Measurements from ENCODE around the gene GRIP1. TPM values are rescaled to one million over a fixed set of nuclear protein-coding genes. Genes with fewer than 3 reads are reported as not detected.

GRIP1 gene
- total RNA-seq, 3 donors from 2014 or later (not counting 1 experiment from before 2014, with no cell fraction given), result 1.3 to 3.6 (median 1.7) TPM

- Mint-ChIP-seq H3K36me3 (no peaks in the 10 kb centered on the region), H3K4me1 (no peaks in the 10 kb centered on the region), H3K27ac (no peak overlapping the region), H3K4me3 (no peak overlapping the region), H3K27me3 (ENCODE audit: low read depth in 2 of 2) (no peaks in the 10 kb centered on the region), H3K9me3 (no peaks in the 10 kb centered on the region)
- 90% methylated on average over 6 of the region's 6 CpGs for WGBS (ENCODE audit: insufficient coverage)
- Histone ChIP-seq H3K4me3 (ENCODE audit: low read length) (no peak overlapping the region), H3K36me3 (ENCODE audit: control insufficient read depth, insufficient read depth, low read length) (no peaks in the 10 kb centered on the region), H3K27me3 (ENCODE audit: control insufficient read depth, insufficient read depth, low read length) (no peaks in the 10 kb centered on the region), H3K27ac (ENCODE audit: low read length) (no peak overlapping the region), H3K9me3 (ENCODE audit: control insufficient read depth, insufficient read depth, low read length) (no peaks in the 10 kb centered on the region), H3K4me1 (ENCODE audit: control insufficient read depth, insufficient read depth, low read length) (no peaks in the 10 kb centered on the region)
- intact Hi-C loops (cut with micrococcal nuclease), result no loop called here
- ATAC-seq (no peak), DNase-seq (no peak)
- TF ChIP-seq, protein P1, sequence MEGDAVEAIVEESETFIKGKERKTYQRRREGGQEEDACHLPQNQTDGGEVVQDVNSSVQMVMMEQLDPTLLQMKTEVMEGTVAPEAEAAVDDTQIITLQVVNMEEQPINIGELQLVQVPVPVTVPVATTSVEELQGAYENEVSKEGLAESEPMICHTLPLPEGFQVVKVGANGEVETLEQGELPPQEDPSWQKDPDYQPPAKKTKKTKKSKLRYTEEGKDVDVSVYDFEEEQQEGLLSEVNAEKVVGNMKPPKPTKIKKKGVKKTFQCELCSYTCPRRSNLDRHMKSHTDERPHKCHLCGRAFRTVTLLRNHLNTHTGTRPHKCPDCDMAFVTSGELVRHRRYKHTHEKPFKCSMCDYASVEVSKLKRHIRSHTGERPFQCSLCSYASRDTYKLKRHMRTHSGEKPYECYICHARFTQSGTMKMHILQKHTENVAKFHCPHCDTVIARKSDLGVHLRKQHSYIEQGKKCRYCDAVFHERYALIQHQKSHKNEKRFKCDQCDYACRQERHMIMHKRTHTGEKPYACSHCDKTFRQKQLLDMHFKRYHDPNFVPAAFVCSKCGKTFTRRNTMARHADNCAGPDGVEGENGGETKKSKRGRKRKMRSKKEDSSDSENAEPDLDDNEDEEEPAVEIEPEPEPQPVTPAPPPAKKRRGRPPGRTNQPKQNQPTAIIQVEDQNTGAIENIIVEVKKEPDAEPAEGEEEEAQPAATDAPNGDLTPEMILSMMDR (IDR thresholded peaks at IDR 0.05), result no peak
Observed at GRCh38 chr12:66441905-66442559, 236.8 kb downstream of the GRIP1 start.

DNA sequence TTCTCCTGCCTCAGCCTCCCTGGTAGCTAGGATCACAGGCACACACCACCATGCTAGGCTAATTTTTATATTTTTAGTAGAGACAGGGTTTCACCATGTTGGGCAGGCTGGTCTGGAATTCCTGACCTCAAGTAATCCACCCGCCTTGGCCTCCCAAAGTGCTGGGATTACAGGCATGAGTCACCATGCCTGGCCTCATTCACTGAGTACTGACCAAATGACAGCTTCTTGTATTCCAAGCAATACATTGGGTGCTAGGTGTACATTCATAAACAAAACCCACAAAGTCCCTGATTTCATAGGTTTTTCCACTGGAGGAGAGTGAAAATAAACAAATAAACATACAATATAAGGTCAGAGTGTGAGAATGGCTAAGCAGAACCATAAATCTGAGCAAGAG, 240.3 kb downstream of the GRIP1 start:
- Histone ChIP-seq H3K9me3 (ENCODE audit: control insufficient read depth, insufficient read depth, low read length) (no peaks in the 10 kb centered on the region), H3K4me3 (ENCODE audit: low read length) (no peak overlapping the region), H3K4me1 (ENCODE audit: control insufficient read depth, insufficient read depth, low read length) (no peaks in the 10 kb centered on the region), H3K36me3 (ENCODE audit: control insufficient read depth, insufficient read depth, low read length) (no peaks in the 10 kb centered on the region), H3K27ac (ENCODE audit: low read length) (no peak overlapping the region), H3K27me3 (ENCODE audit: control insufficient read depth, insufficient read depth, low read length) (no peaks in the 10 kb centered on the region)
- intact Hi-C loops (cut with micrococcal nuclease), result no loop called here
- Mint-ChIP-seq H3K36me3 (no peaks in the 10 kb centered on the region), H3K4me3 (no peak overlapping the region), H3K4me1 (no peaks in the 10 kb centered on the region), H3K27ac (no peak overlapping the region), H3K27me3 (ENCODE audit: low read depth in 2 of 2) (peaks cover 0 to 3% of the 10 kb centered on the region in 2 donors), H3K9me3 (no peaks in the 10 kb centered on the region)
- WGBS (ENCODE audit: insufficient coverage), result 93% methylated on average over 1 of the region's 1 CpG
- no peak for DNase-seq
- TF ChIP-seq, protein P1 (IDR thresholded peaks at IDR 0.05), result no peak
- ATAC-seq, result no peak

DNA sequence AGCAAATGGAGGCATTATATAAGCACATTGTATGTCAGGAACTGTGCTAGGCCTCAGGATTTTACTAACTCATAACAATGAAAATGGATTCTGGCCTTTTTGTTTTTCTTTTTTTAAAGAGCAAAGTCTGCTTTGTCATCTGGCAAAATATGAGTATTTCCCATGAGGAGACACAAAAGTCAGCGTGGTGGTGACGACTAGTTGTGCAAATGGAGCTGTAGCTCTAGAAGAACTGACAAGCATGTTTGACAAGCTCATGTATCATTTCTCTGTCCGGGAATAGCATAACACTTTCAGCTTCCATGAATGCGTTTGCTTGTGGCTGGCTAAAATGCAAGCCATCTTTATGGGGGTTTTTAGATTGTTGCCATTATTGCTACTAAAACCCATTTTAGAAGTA, 248.8 kb downstream of the GRIP1 start:
- H3K36me3 ChIP-seq (ENCODE audit: control insufficient read depth, insufficient read depth, low read length), result no peaks in the 10 kb centered on the region
- Mint-ChIP-seq H3K27me3 (ENCODE audit: low read depth in 2 of 2) (peaks cover 0 to 9% of the 10 kb centered on the region in 2 donors), H3K36me3 (no peaks in the 10 kb centered on the region), H3K27ac (no peak overlapping the region), H3K4me1 (no peaks in the 10 kb centered on the region), H3K9me3 (peaks cover 0 to 3% of the 10 kb centered on the region in 2 donors), H3K4me3 (no peak overlapping the region)
- intact Hi-C loops (cut with micrococcal nuclease), result no loop called here
- DNase-seq (no peak), ATAC-seq (no peak)
- no peaks in the 10 kb centered on the region for H3K27me3 ChIP-seq (ENCODE audit: control insufficient read depth, insufficient read depth, low read length)
- no peak overlapping the region for H3K4me3 ChIP-seq (ENCODE audit: low read length)
- 93% methylated on average over 3 of the region's 4 CpGs for WGBS (ENCODE audit: insufficient coverage)
- no peaks in the 10 kb centered on the region for H3K9me3 ChIP-seq (ENCODE audit: control insufficient read depth, insufficient read depth, low read length)
- TF ChIP-seq, protein P1 (IDR thresholded peaks at IDR 0.05), result no peak
- H3K4me1 ChIP-seq (ENCODE audit: control insufficient read depth, insufficient read depth, low read length), result no peaks in the 10 kb centered on the region
- no peak overlapping the region for H3K27ac ChIP-seq (ENCODE audit: low read length)

GRCh38 chr12:66428870-66429269, 250.0 kb downstream of the GRIP1 start:
- intact Hi-C loops (cut with micrococcal nuclease), result no loop called here
- Histone ChIP-seq H3K27me3 (ENCODE audit: control insufficient read depth, insufficient read depth, low read length) (no peaks in the 10 kb centered on the region), H3K4me3 (ENCODE audit: low read length) (no peak overlapping the region), H3K4me1 (ENCODE audit: control insufficient read depth, insufficient read depth, low read length) (no peaks in the 10 kb centered on the region), H3K36me3 (ENCODE audit: control insufficient read depth, insufficient read depth, low read length) (no peaks in the 10 kb centered on the region), H3K9me3 (ENCODE audit: control insufficient read depth, insufficient read depth, low read length) (no peaks in the 10 kb centered on the region), H3K27ac (ENCODE audit: low read length) (no peak overlapping the region)
- no peak for DNase-seq
- Mint-ChIP-seq H3K9me3 (peaks cover 0 to 9% of the 10 kb centered on the region in 2 donors), H3K4me1 (no peaks in the 10 kb centered on the region), H3K4me3 (no peak overlapping the region), H3K27me3 (ENCODE audit: low read depth in 2 of 2) (peaks cover 0 to 9% of the 10 kb centered on the region in 2 donors), H3K36me3 (no peaks in the 10 kb centered on the region), H3K27ac (no peak overlapping the region)
- 90% methylated on average over 5 of the region's 5 CpGs for WGBS (ENCODE audit: insufficient coverage)
- ATAC-seq, result no peak
- TF ChIP-seq, protein P1 (IDR thresholded peaks at IDR 0.05), result no peak

All from natural killer cell (primary cell).